ENCODE data around the gene STK4.

The STK4 gene

GRCh38 chr20:45111285-45111684 lies 145.0 kb downstream of the STK4 start:
- DNase-seq (ENCODE audit: low read depth in 3 of 3) = no peak

- no peak for DNase-seq (ENCODE audit: low read depth in 3 of 3)
Measured at GRCh38 chr20:45111799-45112471, 145.6 kb downstream of the STK4 start.

GRCh38 chr20:45112754-45113153 lies 146.4 kb downstream of the STK4 start:
- DNase-seq (ENCODE audit: low read depth in 3 of 3) = no peak

- DNase-seq (ENCODE audit: low read depth in 3 of 3) = no peak
Measured at GRCh38 chr20:45113865-45114264, 147.6 kb downstream of the STK4 start.

GRCh38 chr20:45114465-45115385 lies 148.4 kb downstream of the STK4 start, which contains the start of gene WFDC5:
TSS of gene WFDC5 (minus strand) at chr20:45115174. CDS start at chr20:45115083, 91 bp downstream.
- no peak for DNase-seq (ENCODE audit: low read depth in 3 of 3)

GRCh38 chr20:45115386-45115774 lies 149.1 kb downstream of the STK4 start:
- no peak for DNase-seq (ENCODE audit: low read depth in 3 of 3)

GRCh38 chr20:45115829-45116228 lies 149.5 kb downstream of the STK4 start:
- DNase-seq (ENCODE audit: low read depth in 3 of 3) = no peak

GRCh38 chr20:45117581-45117980 lies 151.3 kb downstream of the STK4 start:
- DNase-seq (ENCODE audit: low read depth in 3 of 3) = no peak

- DNase-seq (ENCODE audit: low read depth in 3 of 3) = no peak
Measured at GRCh38 chr20:45118028-45118427, 151.7 kb downstream of the STK4 start.

- DNase-seq (ENCODE audit: low read depth in 3 of 3) = no peak
Measured at GRCh38 chr20:45119556-45120266, 153.4 kb downstream of the STK4 start.

GRCh38 chr20:45121388-45121787 lies 155.1 kb downstream of the STK4 start:
- no peak for DNase-seq (ENCODE audit: low read depth in 3 of 3)

GRCh38 chr20:45124365-45124764 lies 158.1 kb downstream of the STK4 start, which contains the start of gene WFDC12:
TSS of gene WFDC12 (minus strand) at chr20:45124465. CDS start at chr20:45124447, 18 bp downstream.
- DNase-seq (ENCODE audit: low read depth in 3 of 3) = no peak

- DNase-seq (ENCODE audit: low read depth in 3 of 3) = no peak
Measured at GRCh38 chr20:45128099-45128498, 161.8 kb downstream of the STK4 start.

All from stimulated activated CD4-positive, alpha-beta T cell treated with anti-CD3 and anti-CD28 coated beads, TNF-alpha, amount 100 ng/mL, for 48 hours (primary cell).